HepG2 (cell line): Measurements from ENCODE around the gene NPHP4. TPM values are rescaled to one million over a fixed set of nuclear protein-coding genes. Genes with fewer than 3 reads are reported as not detected.

Experiments
- ATAC-seq: fragments of 200-7000 bp; cut with Tn5 transposase; 3 replicates; pipeline ENCODE4 v1.9.1; 2020; ENCODE audit warnings: mild to moderate bottlenecking, moderate library complexity
- BruUV-seq: library from RNA; stranded (reverse); fragments of 400-500 nt; replicated peaks from 2 replicates; lab custom pipeline; 2021; lab: Mats Ljungman, UMichigan
- CTCF ChIA-PET: fragments of 300-600 bp; formaldehyde crosslinking; extraction: SDS; loops from one replicate; lab custom pipeline; 2021; ENCODE audit warnings: low total read pairs, inconsistent platforms, low intra/inter-chr PET ratio; lab: Yijun Ruan, JAX
- POLR2A ChIA-PET: fragments of 350-600 bp; sonication (Branson Sonifier 250); formaldehyde crosslinking; loops from one replicate; lab custom pipeline; 2020; ENCODE audit warnings: antibody characterized with exemption, inconsistent platforms; lab: Yijun Ruan, JAX
- DNase-seq: peaks from one replicate; pipeline ENCODE4 v3.0.0-alpha.2; 2015; ENCODE audit warnings: low spot score
- FAIRE-seq: peaks from 3 replicates; lab custom pipeline; 2011; peaks lifted over from hg19 to GRCh38; lab: Jason Lieb, UNC
- H2AFZ ChIP-seq: one replicate; pipeline ENCODE4 v1.6.1; 2011; ENCODE audit warnings: low read length, inconsistent platforms
- H3K27ac ChIP-seq: fragments of 300-600 bp; 3 replicates; pipeline ENCODE4 v1.8.0; 2011; ENCODE audit warnings: mixed run types, mild to moderate bottlenecking, mixed read lengths, low read length, inconsistent platforms; ENCODE audit not compliant: insufficient read depth; ENCODE audit errors: extremely low read length
- H3K27me3 ChIP-seq, 2 experiments: fragments of 200-600 bp in 1 of 2; 2 replicates in 1 of 2; 3 replicates in 1 of 2; pipeline versions ENCODE4 v1.6.0 to v1.8.0; 2011; ENCODE audit warnings: low read length in 2 of 2, mild to moderate bottlenecking in 2 of 2, moderate library complexity in 2 of 2, inconsistent platforms in 1 of 2; ENCODE audit not compliant: insufficient read depth in 2 of 2, control insufficient read depth in 1 of 2
- H3K36me3 ChIP-seq, 2 experiments: fragments of 200-600 bp in 1 of 2; replicated peaks in 1 of 2; 2 replicates in 1 of 2; 3 replicates in 1 of 2; pipeline versions ENCODE4 v1.5.1 to v1.8.0; 2011; ENCODE audit warnings: low read length in 2 of 2, inconsistent platforms in 1 of 2; ENCODE audit not compliant: insufficient read depth in 2 of 2, control insufficient read depth in 1 of 2
- H3K4me1 ChIP-seq: 2 replicates; pipeline ENCODE4 v1.5.1; 2012; ENCODE audit warnings: low read length, inconsistent platforms; ENCODE audit not compliant: insufficient read depth
- H3K4me2 ChIP-seq: 2 replicates; pipeline ENCODE4 v1.6.0; 2011; ENCODE audit warnings: low read depth, low read length, inconsistent platforms
- H3K4me3 ChIP-seq, 3 experiments: fragments of 200-600 bp in 1 of 3; sonication (generic), shearing (Covaris generic) in 1 of 3; replicated peaks in 1 of 3; 2 replicates each; pipeline ENCODE4 v1.5.1; 2011 to 2016; ENCODE audit warnings: low read length in 3 of 3, inconsistent platforms in 2 of 3, low read depth in 2 of 3, mild to moderate bottlenecking in 2 of 3, control low read depth in 1 of 3, mixed read lengths in 1 of 3; ENCODE audit not compliant: insufficient read depth in 1 of 3
- H3K79me2 ChIP-seq: one replicate; pipeline ENCODE4 v1.6.1; 2011; ENCODE audit warnings: low read length, inconsistent platforms; ENCODE audit not compliant: insufficient read depth
- H3K9ac ChIP-seq: 2 replicates; pipeline ENCODE4 v1.6.0; 2011; ENCODE audit warnings: mild to moderate bottlenecking, low read depth, low read length, inconsistent platforms; ENCODE audit not compliant: insufficient read depth
- H3K9me3 ChIP-seq: 2 replicates; pipeline ENCODE4 v1.5.1; 2012; ENCODE audit warnings: mild to moderate bottlenecking, low read length
- H4K20me1 ChIP-seq: 2 replicates; pipeline ENCODE4 v1.6.0; 2011; ENCODE audit warnings: inconsistent platforms, mild to moderate bottlenecking, low read length, moderate library complexity; ENCODE audit not compliant: insufficient read depth
- ARID3A ChIP-seq: IDR thresholded peaks from 2 replicates; pipeline ENCODE4 v1.6.1; 2012; ENCODE audit warnings: low read depth, low read length, improper control_type of control experiment
- FOXA1 ChIP-seq, 2 experiments: fragments of 450-650 bp in 1 of 2; sonication (generic) in 1 of 2; formaldehyde crosslinking in 1 of 2; IDR thresholded peaks; 2 replicates each; pipeline versions ENCODE4 v1.4.0 to v1.6.1; 2016 to 2020; ENCODE audit warnings: missing genetic modification reagents in 1 of 2
- IKZF4 ChIP-seq: sonication (generic); formaldehyde crosslinking; IDR thresholded peaks from 2 replicates; pipeline ENCODE4 v1.5.1; 2020; ENCODE audit warnings: borderline replicate concordance, mild to moderate bottlenecking, low read depth, missing genetic modification reagents; ENCODE audit errors: not compliant biosample characterization
- KAT7 ChIP-seq: IDR thresholded peaks from 2 replicates; pipeline ENCODE4 v1.6.1; 2018; ENCODE audit warnings: borderline replicate concordance, missing compliant biosample characterization
- MTF2 ChIP-seq: sonication (generic); formaldehyde crosslinking; IDR thresholded peaks from 2 replicates; pipeline ENCODE4 v1.5.0; 2020; ENCODE audit warnings: missing genetic modification reagents, borderline replicate concordance
- ZNF496 ChIP-seq: sonication (generic); formaldehyde crosslinking; IDR thresholded peaks from 2 replicates; pipeline ENCODE4 v1.8.1; 2023; ENCODE audit warnings: mild to moderate bottlenecking, moderate library complexity, missing genetic modification reagents; ENCODE audit not compliant: insufficient replicate concordance
- ZZZ3 ChIP-seq: sonication (generic); formaldehyde crosslinking; IDR thresholded peaks from 2 replicates; pipeline ENCODE4 v1.4.0; 2020; ENCODE audit warnings: missing genetic modification reagents, mild to moderate bottlenecking, borderline replicate concordance
- WGBS: methylation state at CpG from one replicate; pipeline ENCODE4 v1.1.6; 2017; ENCODE audit warnings: low lambda C conversion rate; 5-methylcytosine and 5-hydroxymethylcytosine counted together
- in situ Hi-C: cut with HindIII; loops from 2 replicates; pipeline ENCODE4 v1.10.0; 2017; ENCODE audit warnings: low pct_unique_long_range_greater_than_20kb; ENCODE audit not compliant: extremely low pct_ligation_motif_present
- intact Hi-C: fragments of 100-400 bp; cut with micrococcal nuclease; formaldehyde crosslinking; loops from one replicate; pipeline ENCODE4 v1.10.0; 2022; ENCODE audit not compliant: unreplicated experiment
- polyA plus RNA-seq, 8 experiments: library from polyadenylated mRNA; depleted of rRNA in 3 of 8; stranded (reverse) in 7 of 8; unstranded in 1 of 8; fragments of >200 nt; fragmentation: Illumina TruSeq in 4 of 8; extraction: Trizol in 4 of 8; gene quantifications; 2 replicates each; pipeline versions ENCODE4 v1.2.1 to v1.2.3, GENCODE V29; 2011 to 2016; ENCODE audit warnings: low read depth in 4 of 8, missing spikeins in 1 of 8, mixed read lengths in 1 of 8; ENCODE audit not compliant: insufficient read depth in 1 of 8
- total RNA-seq, 5 experiments: library from RNA; depleted of rRNA; stranded (reverse); fragments of >200 nt; fragmentation: Illumina TruSeq; extraction: Trizol; gene quantifications; 2 replicates each; pipeline ENCODE4 v1.2.3, GENCODE V29; 2016; ENCODE audit warnings: low read depth in 1 of 5
- TF ChIP-seq, protein P1 (sequence below): sonication (generic); formaldehyde crosslinking; IDR thresholded peaks from 2 replicates; pipeline ENCODE4 v1.5.1; 2020; ENCODE audit warnings: missing genetic modification reagents, mild to moderate bottlenecking, borderline replicate concordance
- TF ChIP-seq, protein P2 (sequence below): sonication (generic); formaldehyde crosslinking; conservative IDR thresholded peaks from 2 replicates; pipeline ENCODE4 v1.4.0; 2020; ENCODE audit warnings: missing genetic modification reagents

NPHP4 gene
- total and polyA plus RNA-seq, 2 of the 13 experiments (the other 11 are each of a cell fraction or from before 2014, with no cell fraction given), result 4.4 to 6.8 TPM

- TF ChIP-seq, protein P1, sequence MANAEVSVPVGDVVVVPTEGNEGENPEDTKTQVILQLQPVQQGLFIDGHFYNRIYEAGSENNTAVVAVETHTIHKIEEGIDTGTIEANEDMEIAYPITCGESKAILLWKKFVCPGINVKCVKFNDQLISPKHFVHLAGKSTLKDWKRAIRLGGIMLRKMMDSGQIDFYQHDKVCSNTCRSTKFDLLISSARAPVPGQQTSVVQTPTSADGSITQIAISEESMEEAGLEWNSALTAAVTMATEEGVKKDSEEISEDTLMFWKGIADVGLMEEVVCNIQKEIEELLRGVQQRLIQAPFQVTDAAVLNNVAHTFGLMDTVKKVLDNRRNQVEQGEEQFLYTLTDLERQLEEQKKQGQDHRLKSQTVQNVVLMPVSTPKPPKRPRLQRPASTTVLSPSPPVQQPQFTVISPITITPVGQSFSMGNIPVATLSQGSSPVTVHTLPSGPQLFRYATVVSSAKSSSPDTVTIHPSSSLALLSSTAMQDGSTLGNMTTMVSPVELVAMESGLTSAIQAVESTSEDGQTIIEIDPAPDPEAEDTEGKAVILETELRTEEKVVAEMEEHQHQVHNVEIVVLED (CRISPR knock-in tag), result no peak
- TF ChIP-seq, protein P2, sequence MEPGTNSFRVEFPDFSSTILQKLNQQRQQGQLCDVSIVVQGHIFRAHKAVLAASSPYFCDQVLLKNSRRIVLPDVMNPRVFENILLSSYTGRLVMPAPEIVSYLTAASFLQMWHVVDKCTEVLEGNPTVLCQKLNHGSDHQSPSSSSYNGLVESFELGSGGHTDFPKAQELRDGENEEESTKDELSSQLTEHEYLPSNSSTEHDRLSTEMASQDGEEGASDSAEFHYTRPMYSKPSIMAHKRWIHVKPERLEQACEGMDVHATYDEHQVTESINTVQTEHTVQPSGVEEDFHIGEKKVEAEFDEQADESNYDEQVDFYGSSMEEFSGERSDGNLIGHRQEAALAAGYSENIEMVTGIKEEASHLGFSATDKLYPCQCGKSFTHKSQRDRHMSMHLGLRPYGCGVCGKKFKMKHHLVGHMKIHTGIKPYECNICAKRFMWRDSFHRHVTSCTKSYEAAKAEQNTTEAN (CRISPR knock-in tag), result no peak
- TF ChIP-seq KAT7, result no peak
- no peak for TF ChIP-seq ZNF496 (CRISPR knock-in tag)
Observed at GRCh38 chr1:5927506-5928370, 64.5 kb downstream of the NPHP4 start (continued).

DNA sequence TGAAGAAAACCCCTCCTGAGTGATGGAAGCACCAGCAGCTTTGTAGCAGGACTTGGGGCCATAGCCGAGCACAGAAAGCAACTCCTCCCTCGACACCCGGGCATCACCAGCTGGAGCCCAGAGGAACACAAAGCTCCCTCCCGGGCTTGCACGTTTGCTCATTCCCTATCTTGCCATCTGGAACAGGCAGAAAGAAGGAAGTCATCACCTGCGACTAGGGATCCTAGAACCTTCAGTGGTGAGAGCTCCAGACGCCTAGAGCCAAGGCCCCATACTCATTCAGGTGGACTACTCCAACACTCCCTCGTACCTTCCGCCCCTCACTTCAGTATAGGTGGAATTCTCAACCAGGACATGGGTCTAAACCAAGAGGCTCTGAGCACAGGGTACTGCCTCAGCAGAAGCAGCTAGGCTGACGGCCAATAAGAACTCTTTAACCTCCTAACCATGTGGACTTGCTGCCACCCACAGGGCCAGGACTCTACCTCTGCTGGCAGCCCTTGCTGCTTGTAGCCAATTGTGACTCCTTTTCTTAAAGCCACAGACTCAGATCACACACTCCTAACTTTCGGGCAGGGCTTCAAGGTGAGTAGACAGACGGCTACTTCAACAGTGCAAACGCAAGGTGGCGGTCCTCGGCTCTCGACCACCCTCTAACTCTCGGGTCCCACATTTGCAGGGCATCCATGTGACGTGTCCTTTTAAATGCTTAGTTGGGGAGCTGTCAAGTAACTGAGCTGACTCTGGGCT, 65.4 kb downstream of the NPHP4 start:
- H3K4me3 ChIP-seq, result no peak overlapping the region
- in situ Hi-C loops, result no loop called here
- CTCF ChIA-PET, result no interaction called here
- no peak overlapping the region for H2AFZ ChIP-seq
- H4K20me1 ChIP-seq, result no peaks in the 10 kb centered on the region
- BruUV-seq, result no TSS peak
- ATAC-seq, result no peak
- H3K4me1 ChIP-seq, result peaks cover 9% of the 10 kb centered on the region; the same call in 1 of the 2 replicates
- no peak overlapping the region for H3K9ac ChIP-seq
- TF ChIP-seq ARID3A, result no peak
- TF ChIP-seq ZZZ3 (CRISPR knock-in tag), result no peak
- no peak for TF ChIP-seq IKZF4 (CRISPR knock-in tag)
- no peak for TF ChIP-seq FOXA1 (IDR thresholded peaks at IDR 0.05)
- TF ChIP-seq FOXA1 (CRISPR knock-in tag; IDR thresholded peaks at IDR 0.05), result no peak
- TF ChIP-seq MTF2 (CRISPR knock-in tag), result no peak
- TF ChIP-seq, all 625 proteins: peak for 0
- no peaks in the 10 kb centered on the region for H3K79me2 ChIP-seq
- DNase-seq, result no peak
- H3K27ac ChIP-seq, result no peak overlapping the region
- no peak overlapping the region for H3K4me2 ChIP-seq
- peaks cover 5 to 21% of the 10 kb centered on the region in 2 experiments; a peak in 4 of 5 replicates for H3K36me3 ChIP-seq
- 93% methylated on average over 14 of the region's 18 CpGs for WGBS
- no peaks in the 10 kb centered on the region for H3K9me3 ChIP-seq
- POLR2A ChIA-PET, result no interaction called here
- intact Hi-C loops, result no loop called here
- FAIRE-seq, result no peak
- no peaks in the 10 kb centered on the region for H3K27me3 ChIP-seq
